Stimulated activated effector memory CD8-positive, alpha-beta T cell treated with anti-CD3 and anti-CD28 coated beads, Interleukin-12 subunit alpha, Interleukin-12 subunit beta, amount 100 ng/mL, for 72 hours (primary cell): Measurements from ENCODE around the gene PDZRN3.

Experiments used
- ATAC-seq: fragments of 150-1000 bp; cut with Tn5 transposase; 2 replicates; pipeline ENCODE4 v1.10.0; 2021
- DNase-seq, 2 donors: peaks; one replicate each; pipeline ENCODE4 v3.0.0; 2021 to 2022; ENCODE audit warnings: low spot score in 2 of 2
- H3K27ac Mint-ChIP-seq: one replicate; pipeline ENCODE4 v1.8.0; 2022; ENCODE audit warnings: mild to moderate bottlenecking, mixed read lengths
- H3K36me3 Mint-ChIP-seq: one replicate; pipeline ENCODE4 v1.8.0; 2022; ENCODE audit warnings: mild to moderate bottlenecking, mixed read lengths
- H3K4me1 Mint-ChIP-seq: one replicate; pipeline ENCODE4 v1.8.0; 2022; ENCODE audit warnings: mixed read lengths
- H3K4me3 Mint-ChIP-seq: one replicate; pipeline ENCODE4 v1.8.0; 2022; ENCODE audit warnings: mild to moderate bottlenecking, mixed read lengths
- H3K9me3 Mint-ChIP-seq: one replicate; pipeline ENCODE4 v1.8.0; 2022; ENCODE audit warnings: mixed read lengths

Gene PDZRN3

DNA sequence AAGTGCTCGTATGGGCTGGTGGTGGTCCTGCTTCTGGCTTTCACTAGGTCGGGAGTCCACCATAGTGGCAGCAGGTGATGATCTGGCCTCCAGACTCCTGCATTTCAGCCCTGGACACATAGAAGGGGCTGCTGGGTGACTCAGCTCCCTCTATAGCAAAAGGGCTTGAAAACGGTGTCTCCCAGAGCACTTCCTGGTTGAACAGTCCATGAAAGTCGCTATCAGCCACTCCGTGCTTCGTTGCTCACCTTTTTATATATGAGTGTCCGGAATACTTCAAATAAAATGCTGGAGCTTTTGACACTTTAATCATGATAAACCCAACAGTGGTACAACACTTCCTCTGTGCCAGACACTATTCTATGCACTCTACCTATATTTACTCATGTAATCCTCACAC, 213.2 kb downstream of the PDZRN3 start:
- no peaks in the 10 kb centered on the region for H3K9me3 Mint-ChIP-seq
- no peak for DNase-seq

DNA sequence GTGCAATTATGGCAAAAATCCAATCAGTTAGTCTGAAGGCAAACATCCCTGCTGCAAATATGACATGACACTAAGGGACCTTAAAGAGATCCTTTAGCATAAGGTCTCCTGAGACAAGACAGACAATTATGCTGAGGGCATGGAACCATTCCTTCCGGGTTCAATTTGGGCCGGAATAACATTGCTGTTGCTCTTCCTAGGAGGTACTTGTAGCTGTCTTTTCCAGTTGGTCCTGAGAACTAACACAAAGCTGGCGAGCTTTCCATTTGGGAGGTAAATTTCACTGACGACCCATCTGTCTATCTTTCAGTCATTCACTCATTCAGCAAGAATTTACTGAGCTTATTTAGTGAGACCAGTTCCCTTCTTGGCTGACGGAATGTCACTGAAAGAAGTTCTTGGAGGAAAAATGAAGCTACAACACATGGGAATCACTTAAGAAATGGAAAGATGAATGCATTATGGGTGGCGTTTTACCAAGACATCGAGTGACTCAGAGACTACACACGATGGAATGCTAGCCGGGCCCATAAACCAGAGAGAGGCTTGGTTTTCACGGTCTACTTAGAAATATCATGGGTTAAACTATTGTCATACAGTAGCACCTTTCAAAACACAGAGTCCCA, 215.5 kb downstream of the PDZRN3 start:
- Mint-ChIP-seq H3K27ac (no peak overlapping the region), H3K36me3 (no peaks in the 10 kb centered on the region), H3K4me3 (no peak overlapping the region), H3K4me1 (no peaks in the 10 kb centered on the region), H3K9me3 (no peaks in the 10 kb centered on the region)
- DNase-seq (no peak), ATAC-seq (no peak)

More for the DNA sequence above, 213.2 kb downstream of the PDZRN3 start:
- no peak for ATAC-seq
- Mint-ChIP-seq H3K36me3 (no peaks in the 10 kb centered on the region), H3K27ac (no peak overlapping the region), H3K4me1 (no peaks in the 10 kb centered on the region), H3K4me3 (no peak overlapping the region)

- H3K9me3 Mint-ChIP-seq: no peaks in the 10 kb centered on the region
- H3K27ac Mint-ChIP-seq: no peak overlapping the region
- H3K4me1 Mint-ChIP-seq: no peaks in the 10 kb centered on the region
- no peak for ATAC-seq
- H3K4me3 Mint-ChIP-seq: no peak overlapping the region
- H3K36me3 Mint-ChIP-seq: no peaks in the 10 kb centered on the region
- no peak for DNase-seq
Measured at GRCh38 chr3:73408634-73409033, 216.1 kb downstream of the PDZRN3 start.

GRCh38 chr3:73407577-73407976, 217.2 kb downstream of the PDZRN3 start:
- no peaks in the 10 kb centered on the region for H3K9me3 Mint-ChIP-seq
- no peaks in the 10 kb centered on the region for H3K36me3 Mint-ChIP-seq
- DNase-seq: no peak
- H3K4me3 Mint-ChIP-seq: no peak overlapping the region
- H3K27ac Mint-ChIP-seq: no peak overlapping the region
- ATAC-seq: no peak
- H3K4me1 Mint-ChIP-seq: no peaks in the 10 kb centered on the region

DNA sequence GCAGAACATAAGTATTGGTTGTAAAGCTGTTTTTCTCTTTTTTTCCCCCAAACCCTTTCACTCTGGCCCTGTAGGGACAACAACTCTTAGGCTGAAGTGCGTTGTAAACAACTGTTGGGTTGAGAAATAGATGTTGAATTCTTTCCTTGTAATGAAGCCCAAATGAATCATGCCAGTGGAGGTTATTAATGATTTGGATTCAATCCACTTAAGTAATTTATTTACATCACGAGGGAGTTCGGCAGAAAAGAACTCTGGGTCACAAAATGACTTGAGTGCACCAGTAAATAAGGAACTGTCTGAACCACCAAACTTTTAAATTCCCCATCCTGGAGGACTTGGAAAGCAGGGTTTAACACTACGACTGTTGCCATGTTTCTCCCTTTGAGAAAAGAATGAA, 218.9 kb downstream of the PDZRN3 start:
- no peak for DNase-seq
- Mint-ChIP-seq H3K4me3 (no peak overlapping the region), H3K27ac (no peak overlapping the region), H3K9me3 (no peaks in the 10 kb centered on the region), H3K4me1 (no peaks in the 10 kb centered on the region), H3K36me3 (no peaks in the 10 kb centered on the region)
- no peak for ATAC-seq

GRCh38 chr3:73405000-73405399, 219.7 kb downstream of the PDZRN3 start:
- H3K9me3 Mint-ChIP-seq: no peaks in the 10 kb centered on the region
- DNase-seq (no peak), ATAC-seq (no peak)
- no peak overlapping the region for H3K4me3 Mint-ChIP-seq
- no peaks in the 10 kb centered on the region for H3K36me3 Mint-ChIP-seq
- no peaks in the 10 kb centered on the region for H3K4me1 Mint-ChIP-seq
- no peak overlapping the region for H3K27ac Mint-ChIP-seq

GRCh38 chr3:73404435-73404834, 220.3 kb downstream of the PDZRN3 start:
- no peaks in the 10 kb centered on the region for H3K36me3 Mint-ChIP-seq
- H3K9me3 Mint-ChIP-seq: no peaks in the 10 kb centered on the region
- no peak overlapping the region for H3K27ac Mint-ChIP-seq
- ATAC-seq (no peak), DNase-seq (no peak)
- no peaks in the 10 kb centered on the region for H3K4me1 Mint-ChIP-seq
- H3K4me3 Mint-ChIP-seq: no peak overlapping the region

DNA sequence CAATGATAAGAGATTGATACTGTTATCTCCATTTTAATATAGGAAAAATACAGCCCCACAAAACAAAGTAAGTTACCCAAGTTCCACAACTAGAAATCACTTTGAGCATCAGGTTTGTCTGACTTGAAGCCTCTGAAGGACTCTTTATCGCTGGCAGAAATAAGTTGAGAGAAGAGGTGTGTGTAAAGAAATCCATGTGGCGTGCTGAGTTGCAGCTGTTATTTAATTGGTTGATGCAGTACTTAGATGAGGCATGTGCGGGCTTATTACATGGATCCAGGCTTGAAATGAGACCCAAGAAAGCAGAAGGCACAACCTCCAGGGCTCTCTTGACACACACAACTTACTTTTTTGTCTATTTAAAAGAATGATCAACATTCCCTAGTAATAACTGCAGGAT, 221.3 kb downstream of the PDZRN3 start:
- no peaks in the 10 kb centered on the region for H3K4me1 Mint-ChIP-seq
- no peak overlapping the region for H3K27ac Mint-ChIP-seq
- no peak overlapping the region for H3K4me3 Mint-ChIP-seq
- DNase-seq (no peak), ATAC-seq (no peak)
- no peaks in the 10 kb centered on the region for H3K9me3 Mint-ChIP-seq
- no peaks in the 10 kb centered on the region for H3K36me3 Mint-ChIP-seq

DNA sequence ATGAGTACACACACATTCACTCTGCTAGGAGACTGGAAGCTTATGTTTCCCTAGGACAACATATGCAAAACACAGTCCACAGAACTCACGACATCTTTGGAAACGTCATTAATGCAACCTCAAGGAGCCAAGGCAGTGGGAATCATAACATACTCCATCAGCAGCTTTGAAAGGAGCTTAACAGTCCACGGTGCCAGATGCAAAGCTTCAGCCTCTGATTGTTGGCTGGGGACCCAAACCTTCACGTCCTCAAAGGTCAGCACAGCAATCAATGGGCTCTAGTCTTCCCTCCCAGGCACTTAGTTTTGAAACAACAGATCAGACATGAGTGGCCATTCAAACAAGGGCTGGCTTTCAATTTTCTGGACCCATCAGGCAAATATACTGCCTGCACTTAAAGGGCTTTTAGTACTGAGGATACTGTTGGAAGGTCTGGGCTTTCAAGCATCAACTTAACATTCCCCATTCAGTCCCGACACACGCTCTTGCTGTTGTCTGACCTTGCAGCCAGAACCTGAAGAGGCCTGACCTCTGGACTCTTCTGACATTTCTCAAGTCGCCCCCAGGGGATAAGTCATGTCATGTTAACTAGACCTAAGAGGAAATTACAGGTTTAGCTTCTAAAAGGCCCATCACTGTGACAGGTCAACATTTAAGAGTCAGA, 223.0 kb downstream of the PDZRN3 start:
- no peaks in the 10 kb centered on the region for H3K4me1 Mint-ChIP-seq

DNA sequence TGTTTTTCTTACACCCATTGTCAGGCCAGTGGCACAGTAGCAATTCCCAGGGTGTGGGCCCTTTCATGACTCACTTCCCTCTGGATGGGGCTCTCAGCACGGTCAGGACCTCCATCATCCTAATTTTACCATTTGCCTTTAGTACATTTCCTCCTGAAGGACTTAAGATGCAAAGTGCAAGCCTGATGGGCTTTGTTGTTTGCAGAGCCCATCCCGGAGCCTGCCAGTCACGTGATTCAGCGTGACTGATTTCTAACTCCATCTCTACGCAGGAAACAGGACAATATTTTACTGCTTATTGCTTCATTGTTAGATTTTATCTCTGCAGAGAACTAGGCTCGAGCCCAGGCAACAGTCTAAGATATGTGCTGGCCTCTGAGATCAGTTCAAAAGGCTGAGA, 223.7 kb downstream of the PDZRN3 start:
- Mint-ChIP-seq H3K27ac (no peak overlapping the region), H3K4me3 (no peak overlapping the region), H3K9me3 (no peaks in the 10 kb centered on the region), H3K4me1 (no peaks in the 10 kb centered on the region), H3K36me3 (no peaks in the 10 kb centered on the region)
- no peak for ATAC-seq
- DNase-seq: no peak

More for the DNA sequence above, 223.0 kb downstream of the PDZRN3 start:
- Mint-ChIP-seq H3K36me3 (no peaks in the 10 kb centered on the region), H3K4me3 (no peak overlapping the region), H3K27ac (no peak overlapping the region), H3K9me3 (no peaks in the 10 kb centered on the region)
- ATAC-seq (no peak), DNase-seq (no peak)

- ATAC-seq (no peak), DNase-seq (no peak)
- no peaks in the 10 kb centered on the region for H3K9me3 Mint-ChIP-seq
- no peak overlapping the region for H3K27ac Mint-ChIP-seq
- no peaks in the 10 kb centered on the region for H3K36me3 Mint-ChIP-seq
- H3K4me3 Mint-ChIP-seq: no peak overlapping the region
- no peaks in the 10 kb centered on the region for H3K4me1 Mint-ChIP-seq
Measured at GRCh38 chr3:73399666-73400253, 225.0 kb downstream of the PDZRN3 start.

DNA sequence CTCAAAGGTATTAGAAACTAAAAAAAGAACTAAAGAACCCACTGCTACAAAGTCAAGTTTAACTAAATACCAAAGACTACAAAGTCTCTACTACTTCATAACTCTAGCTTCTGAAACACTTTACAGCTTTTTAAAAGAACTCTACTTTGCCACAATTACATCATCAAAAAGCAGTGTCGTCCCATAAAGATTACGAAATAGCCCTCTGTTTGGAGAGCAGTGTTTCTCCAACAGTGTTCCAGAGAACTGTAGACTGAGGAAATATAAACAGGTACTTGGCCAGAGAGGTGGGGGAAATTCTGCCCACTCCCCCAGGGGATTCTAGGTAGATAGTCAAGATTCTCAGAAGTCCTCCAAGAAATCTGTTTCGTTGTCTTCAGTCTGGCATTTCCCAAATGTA, 225.6 kb downstream of the PDZRN3 start:
- DNase-seq (no peak), ATAC-seq (no peak)
- Mint-ChIP-seq H3K36me3 (no peaks in the 10 kb centered on the region), H3K4me3 (no peak overlapping the region), H3K4me1 (no peaks in the 10 kb centered on the region), H3K9me3 (no peaks in the 10 kb centered on the region), H3K27ac (no peak overlapping the region)

DNA sequence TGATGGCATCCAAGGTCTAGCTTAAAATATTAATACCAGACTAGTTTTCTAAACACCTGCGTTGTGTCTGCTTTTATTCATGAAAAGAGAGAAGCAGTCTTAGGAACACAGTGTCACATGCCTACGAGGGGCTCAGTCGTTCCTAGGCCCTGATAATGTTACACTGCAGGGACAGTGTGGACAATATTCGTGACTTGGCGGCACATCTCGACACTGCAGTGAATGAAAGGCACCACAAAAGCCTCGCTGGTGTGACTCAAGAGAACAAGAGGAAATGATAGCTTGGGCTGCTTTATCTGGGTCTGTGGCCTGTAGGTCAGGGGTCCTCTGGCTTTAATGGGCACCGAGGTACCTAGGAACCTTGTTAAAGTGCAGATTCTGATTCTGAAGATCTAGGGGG, 226.7 kb downstream of the PDZRN3 start:
- Mint-ChIP-seq H3K36me3 (no peaks in the 10 kb centered on the region), H3K9me3 (no peaks in the 10 kb centered on the region), H3K4me3 (no peak overlapping the region), H3K27ac (no peak overlapping the region), H3K4me1 (no peaks in the 10 kb centered on the region)
- no peak for ATAC-seq
- no peak for DNase-seq

DNA sequence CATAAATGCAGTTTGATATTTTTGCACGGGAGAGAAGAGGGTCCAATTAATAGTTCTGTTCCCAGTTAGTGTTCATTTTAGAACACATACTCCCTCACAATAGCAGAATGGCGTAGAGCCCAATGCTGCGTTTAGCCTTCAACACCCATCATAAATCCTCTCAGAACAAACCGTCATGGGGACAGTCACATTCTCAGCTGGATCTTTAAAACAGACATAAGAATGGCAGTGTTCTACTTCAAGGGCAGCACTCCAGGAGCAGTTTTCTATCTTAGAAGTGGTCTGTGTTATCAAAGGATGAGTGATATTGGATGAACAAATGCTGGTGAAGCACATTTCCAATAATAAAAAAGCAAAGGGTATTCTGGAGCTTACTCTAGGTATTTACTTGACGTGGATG, 230.5 kb downstream of the PDZRN3 start:
- DNase-seq: no peak
- Mint-ChIP-seq H3K9me3 (no peaks in the 10 kb centered on the region), H3K27ac (no peak overlapping the region), H3K4me3 (no peak overlapping the region), H3K4me1 (no peaks in the 10 kb centered on the region), H3K36me3 (no peaks in the 10 kb centered on the region)
- ATAC-seq: no peak

DNA sequence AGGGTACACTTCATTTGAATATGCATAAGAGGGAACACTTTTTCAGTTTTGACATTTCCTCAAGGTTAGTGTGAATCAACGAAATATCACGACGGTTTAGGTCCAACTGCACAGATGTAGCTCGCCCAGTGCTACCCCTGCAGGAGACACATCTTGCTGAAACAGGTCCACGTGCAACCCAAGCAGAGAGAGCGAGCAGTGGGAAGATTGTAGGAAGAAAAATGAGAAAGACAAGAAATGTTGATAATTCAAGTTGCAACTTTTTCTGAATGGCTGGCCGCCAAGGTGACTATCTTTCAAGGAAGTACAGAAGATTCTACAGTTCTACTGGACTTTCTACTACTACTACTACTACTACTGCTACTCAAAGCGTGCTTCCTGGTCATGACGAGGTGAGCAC, 231.7 kb downstream of the PDZRN3 start:
- no peak for DNase-seq
- no peaks in the 10 kb centered on the region for H3K36me3 Mint-ChIP-seq
- H3K27ac Mint-ChIP-seq: no peak overlapping the region
- no peak for ATAC-seq
- H3K4me1 Mint-ChIP-seq: no peaks in the 10 kb centered on the region
- H3K4me3 Mint-ChIP-seq: no peak overlapping the region
- no peaks in the 10 kb centered on the region for H3K9me3 Mint-ChIP-seq

DNA sequence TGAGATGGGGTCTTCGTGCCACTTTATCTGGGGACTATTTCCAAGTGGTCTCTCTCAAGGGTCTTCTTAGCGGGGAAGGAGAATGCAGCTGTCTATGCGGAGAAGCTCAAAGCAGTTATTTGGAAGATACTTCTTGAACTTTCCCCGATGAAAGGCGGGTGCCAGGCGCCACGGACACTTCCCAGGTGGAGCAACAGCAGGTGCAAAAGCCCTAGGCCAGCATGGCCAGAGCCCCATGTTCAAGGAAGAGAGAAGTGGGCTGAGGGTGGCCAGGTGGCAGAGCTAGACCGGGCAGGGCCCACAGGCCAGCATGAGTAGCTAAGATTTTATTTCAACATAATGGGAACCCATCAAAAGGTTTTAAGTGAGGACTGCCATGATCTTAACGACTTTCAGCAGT, 232.8 kb downstream of the PDZRN3 start:
- Mint-ChIP-seq H3K36me3 (no peaks in the 10 kb centered on the region), H3K4me1 (no peaks in the 10 kb centered on the region), H3K4me3 (no peak overlapping the region), H3K9me3 (no peaks in the 10 kb centered on the region), H3K27ac (no peak overlapping the region)
- no peak for DNase-seq
- ATAC-seq: no peak
